Aorta (tissue), 5 donors: Measurements from ENCODE around the gene PCDH8. TPM values are rescaled to one million over a fixed set of nuclear protein-coding genes. Genes with fewer than 3 reads are reported as not detected.

Source experiments
- ATAC-seq: fragments of 200-7000 bp; cut with Tn5 transposase; one replicate; pipeline ENCODE4 v1.9.1; 2022; ENCODE audit warnings: moderate library complexity; ENCODE audit not compliant: low FRiP score
- DNase-seq, 2 donors: peaks; one replicate each; pipeline ENCODE4 v3.0.0-alpha.2; 2020
- H3K27ac ChIP-seq, 2 donors: one replicate each; pipeline ENCODE4 v1.5.1; 2013; ENCODE audit warnings: low read length in 2 of 2, mild to moderate bottlenecking in 2 of 2, moderate library complexity in 2 of 2, control low read depth in 1 of 2, inconsistent platforms in 1 of 2, low read depth in 1 of 2
- H3K27me3 ChIP-seq, 2 donors: one replicate each; pipeline ENCODE4 v1.6.1; 2013; ENCODE audit warnings: control low read depth in 1 of 2, low read length in 1 of 2, mild to moderate bottlenecking in 1 of 2, moderate library complexity in 1 of 2; ENCODE audit not compliant: insufficient read depth in 2 of 2, control insufficient read depth in 1 of 2
- H3K36me3 ChIP-seq, 2 donors: one replicate each; pipeline ENCODE4 v1.6.1; 2013; ENCODE audit warnings: control low read depth in 1 of 2, low read length in 1 of 2, mild to moderate bottlenecking in 1 of 2; ENCODE audit not compliant: insufficient read depth in 2 of 2, control insufficient read depth in 1 of 2
- H3K4me1 ChIP-seq, 2 donors: one replicate each; pipeline ENCODE4 v1.6.1; 2013; ENCODE audit warnings: low read length in 2 of 2, control low read depth in 1 of 2, mild to moderate bottlenecking in 1 of 2, moderate library complexity in 1 of 2; ENCODE audit not compliant: insufficient read depth in 2 of 2, control insufficient read depth in 1 of 2
- H3K4me3 ChIP-seq, 2 donors: one replicate each; pipeline ENCODE4 v1.5.1; 2013; ENCODE audit warnings: low read length in 2 of 2, control low read depth in 1 of 2, mild to moderate bottlenecking in 1 of 2
- H3K9me3 ChIP-seq: one replicate; pipeline ENCODE4 v1.6.1; 2013; ENCODE audit warnings: mild to moderate bottlenecking, low read length; ENCODE audit not compliant: control insufficient read depth
- WGBS, 2 donors: extraction: QIAGEN DNeasy Blood & Tissue Kit; methylation state at CpG; one replicate each; pipeline ENCODE4 v1.1.7; 2013; 5-methylcytosine and 5-hydroxymethylcytosine counted together
- intact Hi-C, 2 donors: fragments of 100-400 bp; cut with DNase I; formaldehyde crosslinking; loops; one replicate each; pipeline versions ENCODE4 v1.14.2 to v1.15.0; 2022
- polyA plus RNA-seq, 2 donors: library from polyadenylated mRNA; stranded (reverse); fragments of 200-250 nt; gene quantifications; one replicate each; pipeline ENCODE4 v1.2.3, GENCODE V29; 2013
- total RNA-seq, 2 donors: library from RNA; stranded (reverse); fragmentation: NEBNext Ultra II Directional; extraction: Animal tissue kit (Norgen Biotek cat#: 25700); gene quantifications; one replicate each; pipeline ENCODE4 v1.2.1, GENCODE V29; 2021
- donor health status: healthy with polysubstance abuse.
- donor health status: Bipolar disorder and iron deficiency.
- donor health status: DM: no; HTN: no; CAD: no.
- donor health status: DM: no; HTN: no; CAD: no.
- donor health status: DM: yes; HTN: yes; CAD: no.

The PCDH8 gene
- total and polyA plus RNA-seq, 4 donors, result 0.21 TPM; not detected in 3

- Histone ChIP-seq H3K36me3 (no peaks in the 10 kb centered on the region), H3K4me3 (no peak overlapping the region), H3K9me3 (peaks cover 1% of the 10 kb centered on the region), H3K4me1 (no peaks in the 10 kb centered on the region), H3K27ac (no peak overlapping the region), H3K27me3 (no peaks in the 10 kb centered on the region)
- ATAC-seq, result no peak
- DNase-seq, result no peak
- WGBS, 2 donors, result 54 to 56% methylated on average over 4 of the region's 4 CpGs
- intact Hi-C loops, result no loop called here
Measured at GRCh38 chr13:52811841-52812240, 36.6 kb downstream of the PCDH8 start.

- DNase-seq (no peak), ATAC-seq (no peak)
- WGBS, 2 donors, result 78 to 86% methylated on average over 3 of the region's 3 CpGs
Measured at GRCh38 chr13:52810526-52810925, 37.9 kb downstream of the PCDH8 start.

GRCh38 chr13:52810011-52810410 lies 38.4 kb downstream of the PCDH8 start:
- Histone ChIP-seq H3K27ac (no peak overlapping the region), H3K4me3 (no peak overlapping the region), H3K27me3 (no peaks in the 10 kb centered on the region), H3K36me3 (no peaks in the 10 kb centered on the region), H3K9me3 (peaks cover 1% of the 10 kb centered on the region), H3K4me1 (no peaks in the 10 kb centered on the region)
- intact Hi-C loops, result no loop called here
- 92% methylated on average over 5 of the region's 5 CpGs for WGBS, 2 donors
- ATAC-seq (no peak), DNase-seq (no peak)

More at GRCh38 chr13:52810526-52810925, 37.9 kb downstream of the PCDH8 start:
- intact Hi-C loops, result no loop called here
- Histone ChIP-seq H3K9me3 (peaks cover 1% of the 10 kb centered on the region), H3K4me1 (no peaks in the 10 kb centered on the region), H3K4me3 (no peak overlapping the region), H3K27ac (no peak overlapping the region), H3K27me3 (no peaks in the 10 kb centered on the region), H3K36me3 (no peaks in the 10 kb centered on the region)

- 15 to 16% methylated on average over 3 of the region's 3 CpGs for WGBS, 2 donors
- ATAC-seq (no peak), DNase-seq (no peak)
- Histone ChIP-seq H3K4me3 (no peak overlapping the region), H3K27me3 (no peaks in the 10 kb centered on the region), H3K27ac (no peak overlapping the region), H3K36me3 (no peaks in the 10 kb centered on the region), H3K9me3 (peaks cover 1% of the 10 kb centered on the region), H3K4me1 (no peaks in the 10 kb centered on the region)
- intact Hi-C loops, result no loop called here
Measured at GRCh38 chr13:52809310-52809769, 39.1 kb downstream of the PCDH8 start.

- DNase-seq (no peak), ATAC-seq (no peak)
- H3K4me1 ChIP-seq, result no peaks in the 10 kb centered on the region
- H3K27me3 ChIP-seq, result no peaks in the 10 kb centered on the region
- H3K27ac ChIP-seq, result no peak overlapping the region
- H3K36me3 ChIP-seq, result no peaks in the 10 kb centered on the region
- 76 to 81% methylated on average over 1 of the region's 1 CpG for WGBS, 2 donors
- peaks cover 1% of the 10 kb centered on the region for H3K9me3 ChIP-seq
- no peak overlapping the region for H3K4me3 ChIP-seq
- intact Hi-C loops, result no loop called here
Measured at GRCh38 chr13:52808842-52809219, 39.6 kb downstream of the PCDH8 start.

- H3K9me3 ChIP-seq, result no peaks in the 10 kb centered on the region
- no peak for ATAC-seq
- WGBS, 2 donors, result 67 to 79% methylated on average over 6 of the region's 6 CpGs
- intact Hi-C loops, result no loop called here
- H3K4me1 ChIP-seq, result no peaks in the 10 kb centered on the region
- no peak overlapping the region for H3K27ac ChIP-seq
- no peak overlapping the region for H3K4me3 ChIP-seq
- H3K36me3 ChIP-seq, result no peaks in the 10 kb centered on the region
- DNase-seq, result no peak
- no peaks in the 10 kb centered on the region for H3K27me3 ChIP-seq
Measured at GRCh38 chr13:52806029-52806428, 42.4 kb downstream of the PCDH8 start.

- WGBS, 2 donors, result 42 to 46% methylated on average over 3 of the region's 3 CpGs
- no peak overlapping the region for H3K4me3 ChIP-seq
- intact Hi-C loops, result no loop called here
- H3K36me3 ChIP-seq, result no peaks in the 10 kb centered on the region
- H3K27me3 ChIP-seq, result no peaks in the 10 kb centered on the region
- H3K27ac ChIP-seq, result no peak overlapping the region
- H3K9me3 ChIP-seq, result no peaks in the 10 kb centered on the region
- no peaks in the 10 kb centered on the region for H3K4me1 ChIP-seq
- ATAC-seq (no peak), DNase-seq (no peak)
Measured at GRCh38 chr13:52804202-52804641, 44.2 kb downstream of the PCDH8 start.

- no peaks in the 10 kb centered on the region for H3K36me3 ChIP-seq
- intact Hi-C loops, result no loop called here
- H3K27ac ChIP-seq, result no peak overlapping the region
- no peaks in the 10 kb centered on the region for H3K27me3 ChIP-seq
- H3K4me3 ChIP-seq, result no peak overlapping the region
- DNase-seq (no peak), ATAC-seq (no peak)
- WGBS, 2 donors, result 75 to 86% methylated on average over 5 of the region's 5 CpGs
- no peaks in the 10 kb centered on the region for H3K9me3 ChIP-seq
- H3K4me1 ChIP-seq, result no peaks in the 10 kb centered on the region
Measured at GRCh38 chr13:52800856-52801255, 47.6 kb downstream of the PCDH8 start.

- no peaks in the 10 kb centered on the region for H3K4me1 ChIP-seq
- H3K9me3 ChIP-seq, result no peaks in the 10 kb centered on the region
- no peak for ATAC-seq
- H3K27me3 ChIP-seq, result no peaks in the 10 kb centered on the region
- intact Hi-C loops, result no loop called here
- no peak overlapping the region for H3K4me3 ChIP-seq
- WGBS, 2 donors, result 0 to 3% methylated on average over 1 of the region's 1 CpG
- H3K27ac ChIP-seq, result no peak overlapping the region
- DNase-seq, result no peak
- H3K36me3 ChIP-seq, result no peaks in the 10 kb centered on the region
Measured at GRCh38 chr13:52798770-52799430, 49.5 kb downstream of the PCDH8 start.
